Central memory CD8-positive, alpha-beta T cell (primary cell): ENCODE measurements around the gene GSTA1.

ENCODE experiments used
- ATAC-seq: fragments of 150-1000 bp; cut with Tn5 transposase; replicated peaks from 2 replicates; pipeline ENCODE4 v1.10.0; 2022; ENCODE audit warnings: mild to moderate bottlenecking, moderate FRiP score, moderate number of reproducible peaks; ENCODE audit not compliant: poor library complexity, severe bottlenecking; ENCODE audit errors: extremely low read depth
- DNase-seq, 2 donors: peaks; one replicate each; pipeline ENCODE4 v3.0.0; 2021; ENCODE audit warnings: low spot score in 2 of 2
- H3K27ac Mint-ChIP-seq: one replicate; pipeline ENCODE4 v1.8.0; 2022; ENCODE audit warnings: low read depth, mild to moderate bottlenecking, moderate library complexity, mixed read lengths
- H3K27me3 Mint-ChIP-seq: one replicate; pipeline ENCODE4 v1.8.0; 2022; ENCODE audit warnings: mixed read lengths
- H3K36me3 Mint-ChIP-seq: one replicate; pipeline ENCODE4 v1.8.0; 2022; ENCODE audit warnings: mild to moderate bottlenecking, moderate library complexity, mixed read lengths; ENCODE audit not compliant: insufficient read depth
- H3K4me1 Mint-ChIP-seq: one replicate; pipeline ENCODE4 v1.8.0; 2022; ENCODE audit warnings: mixed read lengths
- H3K4me3 Mint-ChIP-seq: one replicate; pipeline ENCODE4 v1.8.0; 2022; ENCODE audit warnings: mild to moderate bottlenecking, moderate library complexity, mixed read lengths
- H3K9me3 Mint-ChIP-seq: one replicate; pipeline ENCODE4 v1.8.0; 2022; ENCODE audit warnings: mixed read lengths

The GSTA1 gene

GRCh38 chr6:52741872-52742271, 61.7 kb downstream of the GSTA1 start:
- Mint-ChIP-seq H3K4me1 (no peaks in the 10 kb centered on the region), H3K4me3 (no peak overlapping the region), H3K27me3 (peaks cover 41% of the 10 kb centered on the region), H3K27ac (no peak overlapping the region), H3K36me3 (no peaks in the 10 kb centered on the region), H3K9me3 (no peaks in the 10 kb centered on the region)
- ATAC-seq (no peak), DNase-seq (no peak)
